NCI-H2171 treated with DMSO at 0.1 percent for 48 hours (cell line): Measurements from ENCODE around the gene TENM4.
"Not testable (repeated sequence)": the region's sequence is repeated elsewhere in the genome, so short reads cannot be mapped to it uniquely, and the experiment has no call there.

Source experiments
- DNase-seq: peaks from one replicate; lab custom pipeline; 2025; lab: John Stamatoyannopoulos, UW

Gene TENM4

DNA sequence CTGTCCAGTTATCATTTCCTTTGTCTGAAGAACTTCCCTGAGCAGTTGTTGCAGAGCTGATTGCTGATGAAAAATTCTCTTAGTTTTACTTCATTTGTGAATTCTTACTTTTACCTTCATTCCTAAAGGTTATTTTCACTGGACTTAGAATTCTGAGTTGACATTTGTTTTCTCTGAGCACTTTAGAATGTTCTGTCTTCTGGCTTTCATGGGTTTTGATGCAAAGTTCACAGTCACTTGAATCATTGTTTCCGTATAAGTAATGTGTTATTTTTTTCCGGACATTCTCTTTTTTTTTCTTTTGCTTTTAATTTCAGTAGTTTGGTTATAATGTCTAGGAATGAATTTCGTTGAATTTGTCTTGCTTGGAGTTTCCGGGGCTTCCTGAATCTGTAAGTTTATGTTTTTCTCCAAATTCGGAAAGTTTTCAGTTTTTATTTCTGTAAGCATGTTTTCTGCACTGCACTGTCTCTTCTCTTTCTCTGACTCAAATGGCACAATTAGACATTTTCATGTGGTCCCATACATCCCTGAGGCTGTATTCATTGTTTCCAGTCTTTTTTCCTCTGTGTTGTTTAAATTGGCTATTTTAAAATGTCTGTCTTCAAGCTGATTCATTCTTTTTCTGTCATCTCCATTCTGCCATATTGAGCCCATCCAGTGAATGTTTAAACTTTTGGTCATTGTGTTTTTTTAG is 797.7 kb downstream of the TENM4 start:
- DNase-seq = no peak

DNA sequence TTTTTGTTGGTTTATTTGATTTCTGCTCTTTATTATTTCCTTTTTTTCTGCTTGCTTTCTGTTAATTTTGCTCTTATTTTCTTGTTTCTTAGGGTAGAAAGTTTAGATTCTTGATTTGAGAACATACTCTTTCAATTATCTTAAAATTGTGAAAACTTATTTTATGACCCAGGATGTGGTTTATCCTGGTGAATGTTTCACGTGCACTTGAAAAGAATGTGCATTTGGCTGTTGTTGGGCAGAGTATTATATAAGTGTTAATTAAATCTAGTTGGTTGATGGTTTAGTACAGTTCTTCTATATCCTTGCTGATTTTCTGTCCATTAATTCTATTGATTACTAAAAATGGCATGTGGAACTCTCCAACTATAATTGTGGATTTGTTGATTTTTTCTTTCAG is 799.3 kb downstream of the TENM4 start:
- no peak for DNase-seq

DNA sequence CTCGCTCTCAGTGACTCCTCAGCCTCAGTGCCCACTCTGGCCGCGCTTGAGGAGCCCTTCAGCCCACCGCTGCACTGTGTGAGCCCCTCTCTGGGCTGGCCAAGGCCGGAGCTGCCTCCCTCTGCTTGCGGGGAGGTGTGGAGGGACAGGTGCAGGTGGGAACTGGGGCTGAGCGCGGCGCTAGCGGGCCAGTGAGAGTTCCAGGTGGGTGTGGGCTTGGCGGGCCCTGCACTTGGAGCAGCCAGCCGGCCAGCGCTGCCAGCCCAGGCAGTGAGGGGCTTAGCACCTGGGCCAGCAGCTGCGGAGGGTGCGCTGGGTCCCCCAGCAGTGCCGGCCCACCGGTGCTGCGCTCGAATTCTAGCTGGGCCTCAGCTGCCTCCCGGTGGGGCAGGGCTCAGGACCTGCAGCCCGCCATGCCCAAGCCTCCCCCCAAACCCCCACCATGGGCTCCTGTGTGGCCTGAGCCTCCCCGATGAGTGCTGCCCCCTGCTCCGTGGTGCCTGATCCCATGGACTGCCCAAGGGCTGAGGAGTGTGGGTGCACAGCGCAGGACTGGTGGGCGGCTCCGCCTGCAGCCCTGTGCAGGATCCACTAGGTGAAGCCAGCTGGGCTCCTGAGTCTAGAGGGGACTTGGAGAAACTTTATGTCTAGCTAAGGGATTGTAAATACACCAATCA is 802.0 kb downstream of the TENM4 start:
- DNase-seq = no peak

DNA sequence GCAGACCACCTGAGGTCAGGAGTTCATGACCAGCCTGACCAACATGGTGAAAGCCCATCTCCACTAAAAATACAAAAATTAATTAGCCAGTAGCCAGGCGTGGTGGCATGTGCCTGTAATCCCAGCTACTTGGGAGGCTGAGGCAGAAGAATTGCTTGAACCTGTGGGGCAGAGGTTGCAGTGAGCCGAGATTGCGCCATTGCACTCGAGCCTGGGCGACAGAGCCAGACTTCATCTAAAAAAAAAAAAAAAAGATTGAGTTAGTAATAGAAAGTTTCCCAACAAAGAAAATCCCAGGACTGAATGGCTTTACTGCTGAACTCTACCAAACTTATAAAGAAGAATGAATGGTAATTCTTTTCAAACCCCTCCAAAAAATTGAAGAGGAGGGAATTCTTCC is 803.3 kb downstream of the TENM4 start:
- DNase-seq = not testable (repeated sequence)

DNA sequence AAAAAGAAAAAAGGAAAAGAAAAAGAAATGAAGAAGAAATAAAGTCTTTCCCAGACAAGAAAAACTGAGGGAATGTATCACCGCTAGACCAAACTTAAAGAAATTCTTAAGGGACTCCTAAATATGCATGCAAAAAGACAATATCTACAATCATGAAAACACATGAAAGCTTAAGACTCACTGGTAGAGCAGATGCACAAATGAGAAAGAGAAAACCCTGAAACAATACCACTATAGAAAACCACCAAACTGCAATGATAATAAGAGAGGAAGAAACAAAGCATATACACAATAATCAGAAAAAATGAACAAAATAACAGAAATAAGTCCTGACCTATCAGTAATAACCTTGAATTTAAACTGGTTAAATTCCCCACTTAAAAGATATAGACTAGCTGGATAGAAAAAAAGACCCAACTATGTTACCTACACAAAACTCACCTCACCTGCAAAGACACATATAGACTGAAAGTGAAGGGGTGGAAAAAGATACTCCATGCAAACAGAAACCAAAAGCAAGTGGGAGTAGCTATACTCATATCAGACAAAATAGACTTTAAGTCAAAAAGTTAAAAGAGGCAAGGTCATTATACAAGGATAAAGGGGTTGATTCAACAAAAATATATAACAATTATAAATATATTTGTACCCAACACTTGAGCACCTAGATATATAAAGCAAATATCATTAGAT is 804.9 kb downstream of the TENM4 start:
- DNase-seq = no peak

DNA sequence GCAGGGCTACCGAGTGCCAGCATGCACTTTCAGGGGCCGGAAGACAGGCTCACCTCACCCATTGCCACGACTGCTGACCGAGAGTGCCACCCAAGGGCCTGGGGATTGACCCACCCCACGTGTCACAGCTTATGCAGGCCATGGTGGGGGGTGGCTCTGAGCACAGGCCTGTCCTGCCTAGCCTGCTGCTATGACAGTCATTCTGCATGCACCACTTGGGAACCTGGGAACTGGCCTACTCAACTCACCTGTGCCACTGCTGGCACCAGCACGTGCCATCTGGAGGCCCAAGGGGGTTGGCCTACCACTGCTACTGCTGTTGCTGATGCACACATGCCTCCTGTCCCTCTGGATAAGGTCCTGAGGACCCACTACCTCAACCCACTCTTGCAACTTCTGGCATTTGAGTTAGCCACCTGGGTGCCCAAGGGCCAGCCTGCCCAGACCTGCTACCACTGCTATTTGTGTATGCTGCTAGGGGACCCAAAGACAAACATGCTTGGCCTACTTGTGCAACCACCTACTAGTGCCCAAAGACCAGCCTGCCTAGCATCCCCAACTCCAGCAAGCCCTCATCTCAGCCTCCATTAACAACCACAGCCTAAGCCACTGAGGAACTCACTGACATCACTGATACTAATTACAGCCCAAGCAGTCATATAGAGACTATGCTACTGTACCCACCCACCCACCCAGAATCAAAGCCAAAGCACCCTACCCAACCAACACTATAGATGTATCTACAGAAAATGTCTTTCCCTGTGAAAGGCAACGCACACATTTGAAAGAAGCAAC is 807.1 kb downstream of the TENM4 start:
- no peak for DNase-seq

DNA sequence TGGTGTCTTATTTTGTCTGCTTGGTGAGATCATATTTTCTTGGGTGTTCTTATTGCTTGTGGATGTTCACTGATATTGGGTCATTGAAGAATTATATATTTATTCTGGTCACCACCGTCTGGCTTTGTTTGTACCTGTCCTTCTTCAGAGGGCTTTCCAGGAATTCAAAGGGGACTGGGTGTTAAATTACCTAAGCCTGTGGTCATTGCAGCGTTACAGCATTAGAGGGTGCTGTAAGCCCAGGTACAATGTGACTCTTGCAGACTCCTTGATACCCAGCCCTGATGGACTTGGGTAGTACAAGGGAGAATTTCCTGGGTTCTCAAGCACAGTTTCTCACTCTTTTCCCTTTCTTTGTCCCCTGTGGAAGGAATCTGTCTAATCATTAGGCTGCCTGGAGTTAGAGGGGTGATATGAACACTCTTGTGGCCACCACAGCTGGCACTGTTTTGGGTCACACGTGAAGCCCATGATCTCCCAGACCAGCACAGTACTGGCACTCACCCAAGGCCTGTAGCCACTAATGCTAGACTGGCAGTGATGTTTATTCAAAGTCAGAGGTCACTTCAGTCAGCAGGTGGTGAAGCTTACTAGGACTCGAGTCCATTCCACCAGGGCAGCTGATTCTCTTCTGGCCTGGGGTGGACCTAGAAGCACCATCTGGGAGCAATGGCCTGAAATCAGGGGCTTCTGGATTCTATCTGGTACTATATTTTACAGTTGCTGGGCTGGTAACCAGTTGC is 810.1 kb downstream of the TENM4 start:
- DNase-seq = no peak

DNA sequence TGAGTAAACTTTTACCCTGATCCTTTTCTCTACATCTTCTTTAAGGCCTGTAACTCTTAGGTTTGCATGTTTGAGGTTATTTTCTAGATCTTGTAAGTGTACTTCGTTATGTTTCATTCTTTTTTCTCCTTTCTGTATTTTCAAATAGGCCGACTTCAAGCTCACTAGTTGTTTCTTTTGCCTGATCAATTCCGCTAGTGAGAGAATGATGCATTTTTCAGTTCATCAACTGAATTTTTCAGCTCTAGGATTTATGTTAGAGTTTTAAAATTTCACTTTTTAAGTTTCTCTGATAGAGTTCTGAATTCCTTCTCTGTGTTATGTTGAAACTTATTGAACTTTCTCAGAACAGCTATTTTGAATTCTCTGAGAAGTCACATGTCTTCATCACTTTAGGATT is 810.7 kb downstream of the TENM4 start:
- no peak for DNase-seq

DNA sequence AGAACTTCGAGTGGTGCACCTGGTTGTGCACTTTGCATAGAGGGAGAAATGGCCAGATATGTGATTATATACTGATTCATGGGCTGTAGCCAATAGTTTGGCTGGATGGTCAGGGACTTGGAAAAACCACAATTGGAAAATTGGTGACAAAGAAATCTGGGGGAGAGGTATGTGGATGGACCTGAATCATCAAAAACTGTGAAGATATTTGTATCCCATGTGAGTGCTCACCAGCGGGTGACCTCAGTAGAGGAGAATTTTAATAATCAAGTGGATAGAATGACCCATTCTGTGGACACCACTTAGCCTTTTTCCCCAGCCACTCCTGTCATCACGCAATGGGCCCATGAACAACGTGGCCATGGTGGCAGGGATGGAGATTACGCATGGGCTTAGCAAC is 818.2 kb downstream of the TENM4 start:
- no peak for DNase-seq

DNA sequence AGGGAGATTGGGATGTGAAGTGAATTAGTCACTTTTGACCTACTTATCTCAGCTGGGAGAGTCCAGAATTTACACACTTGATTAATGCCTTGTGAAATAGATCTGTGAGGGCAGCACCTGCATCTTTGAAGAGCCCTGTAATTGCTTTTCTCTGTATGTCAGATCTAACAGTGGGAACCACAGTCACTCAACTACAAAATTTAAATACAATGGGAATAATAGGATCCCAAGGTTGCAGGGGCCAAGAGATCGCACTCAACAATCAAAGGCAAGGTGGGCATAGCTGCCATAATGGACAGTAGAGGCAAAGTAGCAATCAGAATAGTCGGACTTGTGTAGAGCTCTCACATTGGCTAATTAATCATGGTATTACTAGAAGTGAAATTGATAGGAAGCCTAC is 820.7 kb downstream of the TENM4 start:
- DNase-seq = no peak

DNA sequence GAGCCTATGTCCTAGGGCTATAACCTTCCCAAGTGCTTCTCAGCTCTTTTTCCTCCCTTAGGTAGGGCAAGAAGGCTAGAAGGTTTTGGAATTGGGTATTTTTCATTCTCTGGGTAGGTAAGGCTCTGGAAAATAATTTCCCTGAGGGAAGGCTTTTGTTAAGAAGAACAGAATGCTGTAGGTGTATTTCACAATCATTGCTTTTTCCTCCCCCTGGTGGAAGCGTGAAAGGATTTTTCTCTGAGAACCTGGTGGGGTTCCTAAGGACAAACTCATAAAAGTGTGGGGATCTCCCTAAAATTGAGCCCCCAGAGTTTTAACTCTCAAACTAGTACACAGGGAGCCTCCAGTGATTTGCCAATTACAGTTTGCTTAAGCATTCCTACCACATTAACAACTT is 825.1 kb downstream of the TENM4 start:
- no peak for DNase-seq

DNA sequence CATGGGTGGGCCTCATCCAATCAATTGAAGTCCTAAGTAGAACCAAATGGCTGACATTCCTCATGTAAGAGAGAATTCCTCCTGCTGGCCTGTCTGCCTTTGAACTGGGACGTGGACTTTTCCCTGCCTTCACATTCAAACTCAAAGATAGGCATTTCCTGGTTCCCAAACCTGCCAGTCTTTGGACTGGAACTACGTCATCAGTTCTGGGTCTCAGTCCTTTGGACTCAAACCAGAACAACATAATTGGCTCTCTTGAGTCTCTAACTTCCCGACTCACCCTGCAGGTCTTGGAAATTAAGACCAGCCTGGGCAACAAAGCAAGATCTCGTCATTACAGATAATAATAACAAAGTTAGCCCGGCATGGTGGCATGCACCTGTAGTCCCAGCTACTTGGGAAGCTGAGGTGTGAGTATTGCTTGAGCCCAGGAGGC is 827.4 kb downstream of the TENM4 start:
- DNase-seq = no peak

DNA sequence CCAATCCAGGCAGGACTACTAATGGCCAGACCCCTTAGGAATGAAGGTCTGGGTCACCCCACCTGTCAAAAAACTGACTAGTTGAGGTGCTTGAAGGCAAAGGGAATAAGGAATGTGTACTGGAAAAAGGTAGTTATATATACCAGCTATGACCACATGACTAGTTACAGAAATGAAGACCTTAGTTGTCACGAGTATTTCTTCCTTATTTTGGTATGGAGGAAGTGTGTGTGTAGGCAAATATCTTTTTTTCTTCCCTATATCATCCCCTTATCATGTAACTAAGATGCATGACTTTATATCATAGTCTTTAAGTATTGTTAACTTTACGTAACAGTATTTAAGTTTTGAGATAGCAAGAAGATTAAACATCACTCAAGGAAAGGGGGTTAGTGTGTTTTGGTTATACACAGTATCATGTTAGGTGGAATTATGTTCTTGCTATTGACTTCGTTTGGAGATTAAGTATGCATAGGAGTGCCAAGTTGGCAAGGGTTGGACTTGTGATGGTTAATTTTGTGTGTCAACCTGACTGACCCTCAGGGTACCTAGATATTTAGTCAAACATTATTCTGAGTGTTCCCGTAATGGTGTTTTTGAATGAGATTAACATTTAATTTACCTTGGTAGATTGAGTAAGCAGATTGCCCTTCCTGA is 828.0 kb downstream of the TENM4 start:
- DNase-seq = no peak

DNA sequence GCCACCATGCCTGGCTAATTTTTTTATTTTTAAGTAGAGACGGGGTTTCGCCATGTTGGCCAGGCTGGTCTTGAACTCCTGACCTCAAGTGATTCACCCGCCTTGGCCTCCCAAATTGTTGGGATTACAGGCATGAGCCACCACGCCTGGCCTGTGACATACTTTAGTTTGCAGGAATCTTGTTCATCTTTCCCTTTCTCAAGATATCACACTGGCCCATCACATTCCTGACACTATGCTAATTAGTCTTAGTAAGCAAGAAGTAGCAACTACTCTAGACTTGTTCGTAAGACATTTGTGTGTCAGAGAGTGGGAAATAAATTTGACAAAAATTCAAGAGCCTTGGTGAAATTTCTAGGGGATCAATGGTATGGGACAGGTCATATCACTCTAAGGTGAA is 831.5 kb downstream of the TENM4 start:
- DNase-seq = not testable (repeated sequence)

DNA sequence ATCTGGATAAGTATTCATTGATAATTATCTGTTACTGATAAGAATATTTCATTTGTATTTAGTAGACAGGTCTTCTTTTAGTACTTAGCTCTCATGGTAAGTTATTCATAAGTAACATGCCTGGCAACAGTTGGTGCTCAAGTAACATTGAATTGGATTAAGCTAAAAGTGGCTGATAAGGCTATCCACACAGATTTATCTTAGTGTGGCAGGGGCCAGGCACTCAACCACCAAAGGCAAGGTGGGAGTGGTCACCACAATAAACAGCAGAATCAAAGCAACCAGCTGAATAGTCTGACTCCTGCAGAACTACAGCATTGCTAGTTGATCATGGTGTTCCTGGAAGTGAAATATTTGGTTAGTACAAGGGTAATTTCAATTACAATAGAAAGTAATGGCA is 833.1 kb downstream of the TENM4 start:
- DNase-seq = no peak

DNA sequence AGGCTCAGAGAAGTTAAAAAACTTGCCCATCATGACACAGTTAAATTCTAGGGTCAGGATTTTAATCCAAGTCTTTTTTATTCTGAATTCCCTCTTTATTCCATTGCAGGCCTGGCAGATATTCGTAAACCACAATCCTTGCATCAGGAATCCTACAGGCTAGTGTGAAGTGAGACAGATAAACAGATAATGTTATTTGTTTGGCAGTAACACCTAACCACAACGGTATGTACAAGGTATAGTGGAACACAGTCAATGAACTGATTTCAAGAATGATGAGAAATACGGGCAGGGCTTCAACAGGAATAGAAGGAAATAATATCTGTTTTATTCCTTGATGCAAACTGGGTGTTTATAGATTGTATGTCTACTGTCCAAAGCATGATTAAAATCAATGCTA is 834.2 kb downstream of the TENM4 start:
- no peak for DNase-seq

DNA sequence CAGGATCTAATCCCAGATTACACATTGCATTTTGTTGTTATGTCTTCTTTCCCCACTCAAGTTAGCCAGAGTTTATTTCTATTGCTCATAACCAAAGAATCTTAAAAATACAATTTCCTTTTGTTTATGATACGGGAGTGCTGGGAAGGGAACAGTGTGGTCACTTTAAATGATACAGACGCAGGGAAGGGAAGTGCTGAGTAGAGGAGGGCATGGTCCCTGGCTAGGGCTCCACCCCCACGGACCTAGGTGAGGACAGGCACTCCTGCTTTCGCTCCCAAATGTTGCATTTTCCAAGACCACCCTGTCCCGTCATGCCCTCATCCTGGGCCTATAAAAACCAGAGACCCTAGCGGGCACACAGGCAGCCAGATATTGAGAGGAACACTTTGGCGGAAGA is 835.5 kb downstream of the TENM4 start:
- no peak for DNase-seq

DNA sequence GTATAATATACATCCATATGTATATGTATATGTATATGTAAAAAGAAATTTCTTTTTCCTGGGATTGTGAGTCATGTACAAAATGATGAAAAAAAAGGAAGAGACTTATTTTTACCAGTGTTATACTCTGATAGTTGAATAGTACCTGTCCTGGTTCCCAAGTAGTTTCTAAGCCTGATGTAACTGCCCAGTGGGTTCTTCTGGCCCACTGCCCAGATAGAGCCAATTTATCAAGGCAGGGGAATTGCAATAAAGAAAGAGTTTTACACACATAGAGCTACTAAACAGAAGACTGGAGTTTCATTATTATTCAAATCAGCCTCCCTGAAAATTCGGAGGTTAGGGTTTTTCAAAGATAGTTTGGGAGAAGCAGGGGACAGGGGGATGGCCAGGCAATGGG is 837.0 kb downstream of the TENM4 start:
- DNase-seq = no peak
